ENCODE measurements around the gene SLC6A8. TPM values are rescaled to one million over a fixed set of nuclear protein-coding genes. Genes with fewer than 3 reads are reported as not detected.

The SLC6A8 gene
- total and polyA plus RNA-seq, 3 experiments from 2014 or later: 0.12 to 1.2 (median 1.0) TPM

GRCh38 chrX:153651540-153652079 is 36.1 kb upstream of the SLC6A8 start:
- Mint-ChIP-seq H3K36me3 (no peaks in the 10 kb centered on the region), H3K4me1 (no peaks in the 10 kb centered on the region), H3K27ac (peak overlapping the region in 1 of 8 donors; percentile 10), H3K4me3 (no peak overlapping the region), H3K9me3 (peaks cover 0 to 2% (median 0%) of the 10 kb centered on the region in 5 donors), H3K27me3 (peaks cover 1 to 4% of the 10 kb centered on the region in 2 donors)
- ChIA-PET CTCF (interaction anchor here (1.3 to 1.9 kb wide), 2 partner anchors 15 to 17 kb away, joined by 4 read pairs; no protein-coding TSS in a partner anchor), POLR2A (no interaction called here)
- no peak for DNase-seq
- H3K9me3 ChIP-seq (ENCODE audit: low read length): no peaks in the 10 kb centered on the region
- no peak overlapping the region for H3K4me3 ChIP-seq (ENCODE audit: low read length)
- H3K27me3 ChIP-seq (ENCODE audit: insufficient read depth, low read length, poor library complexity, severe bottlenecking): no peaks in the 10 kb centered on the region
- H3K36me3 ChIP-seq (ENCODE audit: insufficient read depth, low read length): no peaks in the 10 kb centered on the region
- no peak overlapping the region for H3K27ac ChIP-seq (ENCODE audit: low read depth, low read length)
- no peaks in the 10 kb centered on the region for H3K4me1 ChIP-seq (ENCODE audit: insufficient read depth, low read length)

- Mint-ChIP-seq H3K27me3 (peaks cover 6 to 8% of the 10 kb centered on the region in 2 donors), H3K9me3 (peaks cover 0 to 2% (median 0%) of the 10 kb centered on the region in 5 donors), H3K4me3 (no peak overlapping the region), H3K27ac (no peak overlapping the region), H3K36me3 (no peaks in the 10 kb centered on the region), H3K4me1 (no peaks in the 10 kb centered on the region)
- DNase-seq: no peak
- ChIA-PET POLR2A (no interaction called here), CTCF (interaction anchor here (1.2 to 2.1 kb wide), 3 partner anchors 9 to 114 kb away, joined by 4 to 6 read pairs (median 6); no protein-coding TSS in a partner anchor)
- Histone ChIP-seq H3K27ac (ENCODE audit: low read depth, low read length) (no peak overlapping the region), H3K27me3 (ENCODE audit: insufficient read depth, low read length, poor library complexity, severe bottlenecking) (no peaks in the 10 kb centered on the region), H3K4me3 (ENCODE audit: low read length) (no peak overlapping the region), H3K4me1 (ENCODE audit: insufficient read depth, low read length) (no peaks in the 10 kb centered on the region), H3K9me3 (ENCODE audit: low read length) (no peaks in the 10 kb centered on the region), H3K36me3 (ENCODE audit: insufficient read depth, low read length) (no peaks in the 10 kb centered on the region)
Measured at GRCh38 chrX:153653556-153653955, 34.2 kb upstream of the SLC6A8 start.

- ChIA-PET POLR2A (no interaction called here), CTCF (interaction anchor here (1.0 to 3.9 kb wide), 3 partner anchors 11 to 698 kb away, joined by 3 to 24 read pairs (median 3); no protein-coding TSS in a partner anchor)
- H3K36me3 Mint-ChIP-seq: no peaks in the 10 kb centered on the region
- no peak overlapping the region for H3K27ac ChIP-seq (ENCODE audit: low read depth, low read length)
- H3K4me3 Mint-ChIP-seq: no peak overlapping the region
- peaks cover 16 to 22% of the 10 kb centered on the region in 2 donors for H3K27me3 Mint-ChIP-seq
- no peaks in the 10 kb centered on the region for H3K9me3 ChIP-seq (ENCODE audit: low read length)
- H3K4me1 ChIP-seq (ENCODE audit: insufficient read depth, low read length): no peaks in the 10 kb centered on the region
- DNase-seq: no peak
- no peak overlapping the region for H3K4me3 ChIP-seq (ENCODE audit: low read length)
- H3K36me3 ChIP-seq (ENCODE audit: insufficient read depth, low read length): no peaks in the 10 kb centered on the region
- H3K4me1 Mint-ChIP-seq: peaks cover 0 to 4% (median 2%) of the 10 kb centered on the region in 3 donors
- no peaks in the 10 kb centered on the region for H3K27me3 ChIP-seq (ENCODE audit: insufficient read depth, low read length, poor library complexity, severe bottlenecking)
- no peak overlapping the region for H3K27ac Mint-ChIP-seq
- peaks cover 0 to 2% (median 0%) of the 10 kb centered on the region in 5 donors for H3K9me3 Mint-ChIP-seq
Measured at GRCh38 chrX:153657161-153657560, 30.6 kb upstream of the SLC6A8 start.

- DNase-seq: no peak
- H3K9me3 Mint-ChIP-seq: peaks cover 0 to 2% (median 0%) of the 10 kb centered on the region in 5 donors
- H3K4me1 ChIP-seq (ENCODE audit: insufficient read depth, low read length): no peaks in the 10 kb centered on the region
- H3K36me3 Mint-ChIP-seq: no peaks in the 10 kb centered on the region
- H3K27me3 Mint-ChIP-seq: peaks cover 16 to 27% of the 10 kb centered on the region in 2 donors
- H3K4me1 Mint-ChIP-seq: peaks cover 0 to 6% (median 4%) of the 10 kb centered on the region in 3 donors
- no peak overlapping the region for H3K4me3 ChIP-seq (ENCODE audit: low read length)
- H3K36me3 ChIP-seq (ENCODE audit: insufficient read depth, low read length): no peaks in the 10 kb centered on the region
- CTCF ChIA-PET: interaction anchor here (1.0 to 3.9 kb wide), 2 partner anchors 9 to 11 kb away, joined by 3 to 24 read pairs; no protein-coding TSS in a partner anchor
- no peak overlapping the region for H3K4me3 Mint-ChIP-seq
- no peaks in the 10 kb centered on the region for H3K9me3 ChIP-seq (ENCODE audit: low read length)
- no peak overlapping the region for H3K27ac Mint-ChIP-seq
- no peak overlapping the region for H3K27ac ChIP-seq (ENCODE audit: low read depth, low read length)
- no peaks in the 10 kb centered on the region for H3K27me3 ChIP-seq (ENCODE audit: insufficient read depth, low read length, poor library complexity, severe bottlenecking)
- POLR2A ChIA-PET: no interaction called here
Measured at GRCh38 chrX:153659268-153659667, 28.5 kb upstream of the SLC6A8 start.

- ChIA-PET CTCF (interaction anchor here (0.7 to 4.0 kb wide), 14 partner anchors 9 to 721 kb away, joined by 3 to 19 read pairs (median 4); no protein-coding TSS in a partner anchor), POLR2A (no interaction called here)
- Mint-ChIP-seq H3K4me3 (peak overlapping the region; percentile 30 to 70 (median 63)), H3K27me3 (peaks cover 12 to 25% of the 10 kb centered on the region in 2 donors), H3K36me3 (no peaks in the 10 kb centered on the region), H3K9me3 (no peaks in the 10 kb centered on the region), H3K4me1 (peaks cover 0 to 6% (median 4%) of the 10 kb centered on the region in 3 donors), H3K27ac (peak overlapping the region in 1 of 8 donors; percentile 9)
- no peaks in the 10 kb centered on the region for H3K4me1 ChIP-seq (ENCODE audit: insufficient read depth, low read length)
- DNase-seq: peak; percentile 35 to 68 (median 44)
- H3K9me3 ChIP-seq (ENCODE audit: low read length): no peaks in the 10 kb centered on the region
- no peaks in the 10 kb centered on the region for H3K36me3 ChIP-seq (ENCODE audit: insufficient read depth, low read length)
- no peaks in the 10 kb centered on the region for H3K27me3 ChIP-seq (ENCODE audit: insufficient read depth, low read length, poor library complexity, severe bottlenecking)
- no peak overlapping the region for H3K27ac ChIP-seq (ENCODE audit: low read depth, low read length)
- no peak overlapping the region for H3K4me3 ChIP-seq (ENCODE audit: low read length)
Measured at GRCh38 chrX:153662266-153662665, 25.5 kb upstream of the SLC6A8 start.

- H3K4me1 ChIP-seq (ENCODE audit: insufficient read depth, low read length): no peaks in the 10 kb centered on the region
- H3K9me3 Mint-ChIP-seq: no peaks in the 10 kb centered on the region
- H3K36me3 ChIP-seq (ENCODE audit: insufficient read depth, low read length): no peaks in the 10 kb centered on the region
- no peak overlapping the region for H3K4me3 ChIP-seq (ENCODE audit: low read length)
- H3K27ac ChIP-seq (ENCODE audit: low read depth, low read length): no peak overlapping the region
- CTCF ChIA-PET: interaction anchor here (1.1 to 6.2 kb wide), 6 partner anchors 20 to 724 kb away, joined by 3 to 59 read pairs (median 9); no protein-coding TSS in a partner anchor
- H3K27ac Mint-ChIP-seq: peak overlapping the region in 1 of 8 donors; percentile 84
- peaks cover 13 to 16% of the 10 kb centered on the region in 2 donors for H3K27me3 Mint-ChIP-seq
- H3K36me3 Mint-ChIP-seq: no peaks in the 10 kb centered on the region
- no peak overlapping the region for H3K4me3 Mint-ChIP-seq
- POLR2A ChIA-PET: no interaction called here
- DNase-seq: no peak
- H3K4me1 Mint-ChIP-seq: peaks cover 8 to 14% (median 11%) of the 10 kb centered on the region in 3 donors
- no peaks in the 10 kb centered on the region for H3K27me3 ChIP-seq (ENCODE audit: insufficient read depth, low read length, poor library complexity, severe bottlenecking)
- H3K9me3 ChIP-seq (ENCODE audit: low read length): no peaks in the 10 kb centered on the region
Measured at GRCh38 chrX:153665726-153666306, 21.9 kb upstream of the SLC6A8 start.

- Mint-ChIP-seq H3K4me3 (peak overlapping the region in 6 of 7 donors; percentile 52 to 79 (median 69)), H3K4me1 (peaks cover 7 to 8% (median 8%) of the 10 kb centered on the region in 3 donors), H3K36me3 (no peaks in the 10 kb centered on the region), H3K9me3 (no peaks in the 10 kb centered on the region), H3K27ac (peak overlapping the region in 1 of 8 donors; percentile 29), H3K27me3 (peaks cover 7 to 13% of the 10 kb centered on the region in 2 donors)
- POLR2A ChIA-PET: no interaction called here
- H3K27ac ChIP-seq (ENCODE audit: low read depth, low read length): no peak overlapping the region
- CTCF ChIA-PET: interaction anchor here (0.7 to 6.2 kb wide), 14 partner anchors 10 to 726 kb away, joined by 3 to 59 read pairs (median 4); no protein-coding TSS in a partner anchor
- H3K36me3 ChIP-seq (ENCODE audit: insufficient read depth, low read length): no peaks in the 10 kb centered on the region
- no peak for DNase-seq
- H3K4me3 ChIP-seq (ENCODE audit: low read length): no peak overlapping the region
- no peaks in the 10 kb centered on the region for H3K27me3 ChIP-seq (ENCODE audit: insufficient read depth, low read length, poor library complexity, severe bottlenecking)
- no peaks in the 10 kb centered on the region for H3K4me1 ChIP-seq (ENCODE audit: insufficient read depth, low read length)
- H3K9me3 ChIP-seq (ENCODE audit: low read length): no peaks in the 10 kb centered on the region
Measured at GRCh38 chrX:153667281-153667955, 20.3 kb upstream of the SLC6A8 start.

Data from CD8-positive, alpha-beta memory T cell (primary cell).